IPS-11a (cell line): ENCODE results near the gene IL20.

Experiments
- H3K4me3 ChIP-seq: one replicate; pipeline ENCODE4 v1.5.1; 2013; ENCODE audit warnings: low read depth, low read length, control low read depth

Gene IL20

DNA sequence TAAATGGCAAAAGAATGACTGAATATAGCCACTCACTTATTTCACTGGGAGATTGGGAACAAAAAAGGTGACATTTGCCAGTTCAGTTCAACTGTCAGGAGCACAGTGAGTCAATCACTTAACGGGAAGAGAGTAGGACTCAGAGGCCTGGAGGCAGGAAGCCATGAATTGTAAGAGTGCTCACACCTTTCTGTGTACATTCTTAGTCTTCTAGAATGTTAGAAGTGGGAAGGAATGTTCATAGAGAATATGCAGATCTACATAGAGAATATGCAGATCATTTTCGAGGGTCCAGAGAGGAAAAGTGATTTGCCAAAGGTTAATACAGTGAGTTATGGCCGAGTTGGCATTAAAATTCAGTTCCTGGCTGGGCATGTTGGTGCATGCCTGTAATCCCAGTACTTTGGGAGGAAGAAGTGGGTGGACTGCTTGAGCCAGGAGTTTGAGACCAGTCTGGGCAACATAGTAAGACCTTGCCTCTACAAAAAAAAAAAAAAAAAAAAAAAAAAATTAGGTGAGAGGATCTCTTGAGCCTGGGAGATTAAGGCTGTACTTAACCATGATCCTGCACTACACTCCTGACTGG is 8.3 kb downstream of the IL20 start:
- no peak overlapping the region for H3K4me3 ChIP-seq

DNA sequence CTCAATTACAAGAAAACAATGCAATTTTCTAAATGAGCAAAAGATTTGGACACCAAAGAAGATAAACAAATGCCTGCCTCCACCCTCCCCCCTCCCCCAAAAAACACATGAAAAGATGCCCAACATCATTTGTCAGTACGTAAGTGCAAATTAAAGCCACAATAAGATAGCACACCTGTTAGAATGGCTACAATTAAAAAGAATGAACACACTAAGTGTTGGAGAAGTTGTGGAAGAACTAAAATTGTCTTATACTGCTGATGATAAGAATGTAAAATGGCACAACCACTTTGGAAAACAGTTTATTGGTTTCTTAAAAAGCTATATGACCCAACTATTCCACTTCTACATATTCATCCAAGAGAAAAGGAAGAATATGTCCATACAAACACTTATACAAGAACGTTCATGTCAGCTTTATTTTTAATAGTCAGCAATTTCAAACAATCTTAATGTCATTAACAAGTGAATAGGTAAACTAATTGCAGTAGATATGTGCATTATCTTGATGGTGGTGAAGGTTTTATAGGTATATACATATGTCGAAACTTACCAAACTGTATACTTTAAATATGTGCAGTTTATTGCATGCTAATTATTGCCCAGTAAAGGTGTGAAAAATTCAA is 10.4 kb downstream of the IL20 start:
- no peak overlapping the region for H3K4me3 ChIP-seq

DNA sequence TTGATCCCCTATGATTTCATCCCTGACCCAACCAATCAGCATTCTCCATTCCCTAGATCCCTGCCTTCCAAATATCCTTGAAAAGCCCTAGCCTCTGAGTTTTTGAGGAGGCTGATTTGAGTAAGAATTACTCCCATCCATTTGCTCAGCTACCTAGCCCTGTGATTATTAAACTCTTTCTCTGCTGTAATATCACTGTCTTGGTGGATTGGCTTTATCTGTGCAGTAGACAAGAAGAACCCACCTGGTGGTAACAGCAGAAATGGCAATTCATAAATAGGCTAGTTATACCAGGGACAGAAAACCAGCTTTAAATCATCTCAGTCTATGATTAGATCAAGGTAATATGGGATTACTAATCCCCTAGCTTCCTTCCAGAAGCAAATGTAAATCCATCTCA is 13.0 kb downstream of the IL20 start:
- H3K4me3 ChIP-seq, result no peak overlapping the region

DNA sequence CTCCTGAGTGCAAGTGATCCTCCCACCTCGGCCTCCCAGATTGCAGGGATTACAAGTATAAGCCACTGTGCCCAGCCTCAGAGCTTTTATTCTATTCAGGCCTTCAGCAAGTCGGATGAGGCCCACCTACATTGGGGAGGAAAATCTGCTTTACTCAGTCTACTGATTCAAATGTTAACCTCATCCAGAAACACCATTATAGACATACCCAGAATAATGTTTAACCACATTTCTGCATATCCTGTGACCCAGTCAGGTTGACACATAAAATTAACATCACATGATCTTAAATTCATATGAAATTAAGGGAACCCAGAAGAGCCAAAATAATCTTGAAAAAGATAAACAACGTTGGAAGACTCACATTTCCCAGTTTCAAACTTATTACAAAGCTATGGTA is 14.9 kb downstream of the IL20 start:
- no peak overlapping the region for H3K4me3 ChIP-seq

DNA sequence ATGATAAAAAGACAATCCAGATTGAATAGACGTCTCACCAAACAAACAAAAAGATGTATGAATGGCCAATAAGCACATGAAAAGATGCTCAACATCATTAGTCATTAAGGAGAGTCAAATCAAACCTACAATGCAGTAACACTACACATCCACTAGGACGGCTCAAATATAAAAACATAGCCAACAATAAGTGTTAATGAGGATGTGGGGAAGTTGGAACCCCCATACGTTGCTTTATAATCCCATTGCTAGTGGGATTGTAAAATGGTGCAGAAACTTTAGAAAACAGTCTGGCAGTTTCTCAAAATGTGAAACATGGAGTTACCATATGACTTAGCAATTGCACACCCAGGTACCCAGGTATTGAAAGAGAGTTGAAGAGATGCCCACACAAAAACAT is 17.1 kb downstream of the IL20 start:
- H3K4me3 ChIP-seq, result no peak overlapping the region

DNA sequence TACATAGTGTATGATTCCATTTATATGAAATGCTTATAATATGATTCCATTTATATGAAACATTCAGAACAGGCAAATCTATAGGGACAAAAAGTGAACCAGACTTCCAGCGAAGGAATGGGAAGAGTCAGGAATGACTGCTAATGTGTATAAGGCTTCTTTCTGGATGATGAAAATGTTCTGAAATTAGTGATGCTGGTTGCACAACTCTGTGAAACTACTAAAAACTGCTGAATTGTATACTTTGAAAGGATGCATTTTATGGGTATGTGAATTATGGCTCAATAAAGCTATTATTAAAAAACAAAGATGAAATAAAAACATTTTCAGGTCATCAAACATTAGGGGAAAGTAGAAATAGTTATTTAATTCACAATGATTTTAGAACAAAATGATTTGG is 17.7 kb downstream of the IL20 start:
- H3K4me3 ChIP-seq, result no peak overlapping the region

DNA sequence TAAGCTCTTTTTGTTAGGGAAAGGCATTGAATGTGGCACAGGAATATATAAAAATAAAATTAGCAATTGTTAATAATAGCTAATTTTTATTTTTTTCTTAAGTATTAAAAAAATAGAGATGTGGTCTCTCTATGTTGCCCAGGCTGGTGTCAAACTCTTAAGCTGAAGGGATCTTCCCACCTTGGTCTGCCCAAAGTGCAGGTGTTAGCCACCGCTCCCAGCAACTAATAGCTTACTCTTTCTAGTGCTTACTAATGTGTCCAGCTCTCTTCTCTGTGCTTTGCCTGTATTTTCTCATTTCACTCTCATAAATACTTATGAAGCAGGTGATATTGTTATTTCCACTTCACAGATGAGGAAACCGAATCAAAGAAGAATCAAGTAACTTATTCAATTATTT is 18.5 kb downstream of the IL20 start:
- no peak overlapping the region for H3K4me3 ChIP-seq

DNA sequence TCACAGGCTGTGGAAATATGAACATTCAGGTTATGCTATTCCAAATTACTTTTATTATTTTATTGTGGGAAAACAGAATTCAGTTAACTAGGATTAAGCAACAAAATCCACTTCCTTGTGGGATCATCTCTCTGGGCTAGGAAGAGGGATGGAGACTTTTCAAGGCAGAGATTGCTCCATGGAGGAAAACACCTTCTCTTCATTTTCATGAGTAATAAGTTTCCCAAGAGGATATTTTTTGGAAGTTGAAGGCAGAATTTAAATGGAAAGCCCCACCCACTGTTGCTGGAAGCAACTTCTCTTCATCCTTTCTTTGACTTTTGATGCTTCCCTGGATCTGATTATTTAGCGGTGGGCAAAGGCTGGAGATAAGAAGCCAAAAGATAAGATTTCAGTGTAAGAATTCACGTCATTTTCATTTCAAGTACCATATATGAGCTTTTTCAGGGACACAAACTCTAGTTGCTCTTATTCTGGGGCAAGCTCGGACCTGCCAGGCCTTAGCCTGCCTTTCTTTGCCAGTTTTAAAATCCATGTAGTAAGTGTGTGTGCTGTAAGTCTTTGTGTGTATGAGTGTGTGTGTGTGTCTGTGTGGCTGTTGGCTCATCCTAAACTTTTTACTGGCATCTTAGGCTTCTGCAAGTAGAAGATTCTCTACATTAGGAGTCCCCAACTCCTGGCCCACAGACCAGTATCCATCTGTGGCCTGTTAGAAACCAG is 20.1 kb downstream of the IL20 start:
- H3K4me3 ChIP-seq, result no peak overlapping the region

DNA sequence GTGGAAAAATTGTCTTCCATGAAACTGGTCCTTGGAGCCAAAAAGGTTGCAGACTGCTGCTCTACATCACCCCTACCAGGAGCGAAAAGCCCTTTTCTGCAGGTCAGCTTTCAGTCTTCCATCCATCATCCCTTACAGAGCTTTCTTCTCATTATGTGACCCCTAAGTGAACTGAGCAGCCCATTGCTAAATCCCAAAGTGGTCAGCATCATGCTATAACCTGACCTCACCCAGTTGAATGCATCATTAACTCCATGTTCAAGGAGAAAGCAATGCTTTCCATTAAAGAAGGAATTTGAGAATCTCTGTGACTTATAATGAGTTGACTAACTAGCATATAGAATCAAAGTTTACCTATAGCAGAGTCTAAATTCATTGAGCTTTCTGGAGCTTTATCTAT is 21.4 kb downstream of the IL20 start:
- H3K4me3 ChIP-seq, result no peak overlapping the region

DNA sequence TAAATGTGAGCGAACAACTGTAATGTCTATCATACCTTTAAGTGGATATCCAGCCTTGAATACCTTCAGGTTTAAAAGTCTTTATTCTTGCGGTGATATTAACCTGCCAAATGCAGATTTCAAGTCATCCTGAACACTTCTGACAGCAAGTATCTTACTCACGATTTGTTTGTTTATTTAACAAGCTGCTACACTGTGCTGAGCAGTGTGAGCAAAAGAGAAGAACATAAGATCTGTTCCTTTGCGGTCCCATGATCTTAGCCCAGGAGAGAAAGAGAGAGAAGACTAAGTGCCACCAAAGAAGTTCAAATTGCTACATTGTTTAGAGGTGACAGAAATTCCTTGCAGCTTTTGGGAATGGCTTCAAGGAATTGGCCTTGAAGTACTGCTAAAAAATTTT is 22.3 kb downstream of the IL20 start:
- H3K4me3 ChIP-seq, result no peak overlapping the region

DNA sequence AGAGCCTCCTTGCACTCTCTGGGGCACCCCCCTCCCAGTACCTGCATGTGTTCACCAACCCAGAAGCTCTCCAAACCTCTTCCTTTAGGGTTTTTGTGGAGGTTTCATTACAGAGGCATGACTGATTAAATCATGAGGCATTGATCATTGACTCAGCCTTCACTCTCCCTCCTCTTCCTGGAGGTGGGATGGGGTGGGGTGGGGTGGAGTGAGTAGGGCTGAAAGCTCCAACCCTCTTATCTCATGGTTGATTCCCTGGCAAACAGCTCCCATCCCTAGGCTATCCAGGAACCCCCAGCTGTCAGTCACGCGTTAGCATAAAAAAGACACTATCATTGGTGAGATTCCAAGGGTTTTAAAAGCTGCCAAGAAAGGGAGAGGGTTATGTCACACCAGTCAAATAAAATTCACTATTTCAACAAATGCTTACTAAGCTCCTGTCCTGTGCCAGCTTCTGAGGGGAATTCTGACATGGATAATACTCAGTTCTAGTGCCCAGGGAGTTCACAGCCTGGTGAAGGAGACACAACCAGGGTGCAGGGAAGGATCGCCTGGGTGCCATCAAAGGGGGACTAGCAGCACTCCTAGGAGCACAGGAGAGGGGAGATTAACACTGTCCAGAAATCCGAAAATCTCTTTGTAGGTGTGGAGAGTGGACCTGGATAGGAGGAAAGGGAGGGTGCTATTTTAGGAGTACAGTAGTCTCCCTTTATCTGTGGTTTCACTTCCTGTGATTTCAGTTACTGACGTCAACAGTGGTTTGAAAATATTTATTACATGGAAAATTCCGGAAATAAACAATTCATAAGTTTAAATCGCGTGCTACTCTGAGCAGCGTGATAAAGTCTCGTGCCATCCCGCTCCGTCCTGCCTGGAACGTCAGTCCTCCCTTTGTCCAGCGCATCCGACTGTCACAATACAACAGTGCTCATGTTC is 25.0 kb downstream of the IL20 start:
- H3K4me3 ChIP-seq, result no peak overlapping the region

DNA sequence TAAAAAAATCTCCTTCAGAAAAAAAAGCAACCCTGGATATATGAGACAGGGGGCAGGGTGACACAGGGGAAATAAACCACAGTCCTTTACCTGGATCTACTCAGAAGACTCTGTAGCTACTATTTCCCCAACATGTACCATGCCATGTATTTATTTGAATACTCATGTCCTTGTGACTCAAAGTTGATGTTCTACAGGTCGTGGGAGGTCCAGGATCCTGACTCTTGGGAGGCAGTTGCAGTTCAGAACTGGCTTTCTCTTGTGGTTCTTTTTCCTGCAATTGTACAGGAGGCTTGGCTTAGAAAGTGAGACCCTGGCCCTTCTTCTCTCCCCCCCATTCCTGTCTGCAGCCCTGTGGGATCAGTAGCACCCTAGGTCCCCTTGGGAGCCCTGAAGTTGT is 26.0 kb downstream of the IL20 start:
- no peak overlapping the region for H3K4me3 ChIP-seq

DNA sequence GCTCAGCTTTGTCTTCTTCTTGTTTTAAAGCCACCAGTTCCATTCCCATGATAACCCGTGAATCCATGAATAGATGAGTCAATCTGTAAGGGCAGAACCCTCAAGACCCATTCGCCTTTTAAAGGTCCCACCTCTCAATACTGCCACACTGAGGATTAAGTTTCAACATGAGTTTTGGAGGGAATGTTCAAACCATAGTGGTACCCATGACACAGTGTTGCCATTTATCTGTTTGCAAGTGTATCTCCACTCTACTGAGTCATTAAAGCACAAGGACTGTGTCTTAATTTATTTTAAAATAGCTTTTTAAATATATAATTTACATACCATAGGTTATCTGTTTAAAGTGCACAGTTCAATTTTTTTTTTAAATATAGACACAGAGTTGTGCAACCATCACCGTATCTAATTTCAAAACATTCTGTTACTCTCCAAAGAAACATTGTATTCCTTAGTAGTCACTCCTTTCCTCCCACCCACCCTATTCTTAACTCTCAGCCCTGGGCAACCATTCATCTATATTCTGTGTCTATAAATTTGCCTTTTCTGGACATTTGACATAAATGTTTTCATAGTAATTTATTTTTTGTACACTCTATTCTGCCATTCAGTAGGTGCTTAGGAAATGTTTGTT is 27.0 kb downstream of the IL20 start:
- no peak overlapping the region for H3K4me3 ChIP-seq

DNA sequence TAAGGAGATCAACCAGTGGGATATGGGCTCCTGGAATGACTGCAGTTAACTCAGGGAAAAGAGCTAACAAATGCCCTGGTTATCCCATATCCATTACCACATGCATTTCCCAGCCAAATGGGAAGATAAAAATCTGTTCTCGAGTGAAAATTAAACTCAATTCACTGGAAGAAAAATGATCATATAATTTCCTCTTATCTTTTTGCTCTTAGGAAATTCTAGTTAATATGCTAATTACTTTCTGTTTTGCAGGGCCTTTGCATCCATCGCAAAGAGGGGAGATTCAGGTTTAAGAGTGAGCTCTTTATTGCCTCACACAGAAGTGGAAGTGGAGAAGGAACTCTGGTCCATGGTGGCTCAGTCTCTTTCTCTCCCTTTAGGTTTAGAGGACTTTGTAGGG is 28.0 kb downstream of the IL20 start:
- H3K4me3 ChIP-seq, result no peak overlapping the region

DNA sequence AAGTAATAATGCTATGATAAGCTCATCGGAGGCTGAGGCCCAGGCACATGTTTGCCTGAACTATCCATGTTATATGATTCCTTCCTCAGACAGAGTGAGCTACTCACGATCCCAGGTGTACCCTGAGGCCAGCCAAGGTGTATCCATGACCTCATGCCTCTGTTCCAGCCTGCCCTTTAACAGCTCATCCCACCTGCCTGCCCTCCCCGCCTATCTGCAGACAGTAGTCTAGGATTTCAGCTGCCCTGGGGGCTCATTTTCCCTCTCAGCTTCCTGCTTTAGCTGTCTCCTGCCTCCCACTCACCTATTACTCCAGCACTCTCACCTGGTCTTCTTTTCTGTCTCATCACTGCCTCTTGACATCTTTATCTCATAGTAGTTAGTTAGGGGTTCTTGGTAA is 29.9 kb downstream of the IL20 start:
- H3K4me3 ChIP-seq, result no peak overlapping the region

DNA sequence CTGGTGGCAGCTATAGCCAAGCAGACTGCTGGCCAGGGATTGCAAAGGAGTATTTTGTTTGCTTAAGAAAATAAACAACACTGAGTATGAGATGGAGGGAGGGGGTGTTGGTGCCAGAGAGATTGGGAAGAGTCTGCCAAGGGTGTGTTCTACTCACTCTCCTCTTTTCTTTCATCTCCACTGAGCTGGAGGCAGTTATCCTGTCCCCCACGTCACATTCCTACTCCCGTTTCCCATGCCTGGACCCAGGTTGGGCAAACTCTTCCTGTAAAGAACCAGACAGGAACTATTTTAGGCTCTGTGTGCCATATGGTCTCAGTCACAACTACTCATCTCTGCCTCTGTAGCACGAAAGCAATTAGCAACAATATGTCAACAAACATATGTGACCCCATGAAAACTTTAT is 30.4 kb downstream of the IL20 start:
- H3K4me3 ChIP-seq, result no peak overlapping the region

DNA sequence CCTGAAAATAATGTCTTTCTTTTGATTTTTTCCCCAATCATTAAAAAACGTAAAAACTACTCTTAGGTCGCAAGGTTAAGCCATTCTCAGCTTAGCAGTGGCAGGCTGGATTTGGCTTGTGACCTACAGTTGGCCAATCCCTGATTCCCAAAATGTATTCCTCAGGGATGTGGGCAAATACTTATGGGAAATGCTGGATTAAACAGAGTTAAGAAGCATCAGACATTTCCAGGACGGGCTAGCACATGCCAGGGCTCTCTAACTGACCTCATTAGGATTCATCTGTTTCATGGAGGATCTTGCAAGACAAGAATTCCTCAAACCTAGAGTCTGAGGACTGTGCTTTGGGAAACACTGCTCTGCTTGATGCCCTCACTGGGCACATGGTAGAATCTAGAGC is 30.8 kb downstream of the IL20 start:
- H3K4me3 ChIP-seq, result no peak overlapping the region

DNA sequence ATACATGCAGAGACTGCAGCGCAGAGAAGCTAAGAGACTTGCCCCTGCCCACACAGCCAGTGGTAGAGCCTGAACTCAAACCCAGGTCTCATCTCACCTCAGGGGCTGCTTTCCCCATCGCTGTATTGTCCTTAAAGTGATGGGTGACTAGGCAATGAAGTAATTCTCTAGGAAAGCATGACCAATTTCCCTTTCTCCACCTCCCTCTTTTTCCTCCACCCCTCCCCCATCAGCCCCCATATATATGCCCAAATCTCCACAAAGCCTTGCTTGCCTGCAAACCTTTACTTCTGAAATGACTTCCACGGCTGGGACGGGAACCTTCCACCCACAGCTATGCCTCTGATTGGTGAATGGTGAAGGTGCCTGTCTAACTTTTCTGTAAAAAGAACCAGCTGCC is 31.8 kb downstream of the IL20 start, which contains the start of gene IL24:
Gene IL24 (plus strand): TSS at position 269 of the 400 bp plus-strand sequence. CDS start 390 bp downstream, outside the sequence.
- H3K4me3 ChIP-seq, result no peak within 1 kb of the TSS

DNA sequence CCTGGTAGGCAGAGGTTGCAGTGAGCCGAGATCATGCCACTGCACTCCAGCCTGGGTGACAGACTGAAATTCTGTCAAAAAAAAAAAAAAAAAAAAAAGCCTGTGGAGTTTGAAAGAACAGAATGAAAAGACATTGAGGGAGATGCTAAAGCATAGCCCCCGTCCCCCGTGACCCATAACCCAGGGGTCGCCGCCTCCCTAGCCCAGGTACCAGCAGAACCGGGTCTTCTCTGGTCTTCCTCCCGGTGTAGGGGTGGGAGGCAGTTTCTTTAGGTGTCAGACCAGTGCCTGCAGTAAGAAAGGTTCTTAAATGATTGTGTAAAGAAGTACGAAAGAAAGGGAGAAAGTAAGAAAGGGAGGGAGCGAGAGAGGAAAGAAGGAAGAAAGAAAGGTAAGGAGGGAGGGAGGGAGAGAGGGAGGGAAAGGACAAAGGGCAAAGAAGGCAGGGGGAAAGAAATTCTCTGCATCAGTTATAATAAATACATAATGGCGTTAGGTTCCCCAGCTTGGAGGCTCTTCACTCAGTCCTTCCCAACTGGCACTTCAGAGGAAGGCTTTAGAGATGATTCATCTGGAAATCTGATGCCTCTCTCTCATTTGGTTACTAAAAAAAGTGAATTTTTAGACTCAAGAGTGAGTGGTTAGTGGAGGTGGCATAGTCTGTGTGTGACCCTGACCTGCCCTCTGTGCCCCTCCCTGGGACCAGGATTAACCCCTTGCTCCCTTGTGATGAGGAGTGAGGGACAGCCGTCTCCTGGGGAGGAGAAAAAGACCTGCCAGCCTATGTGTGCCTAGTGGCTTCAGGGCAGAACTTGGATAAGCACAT is 32.9 kb downstream of the IL20 start:
- H3K4me3 ChIP-seq, result no peak overlapping the region

DNA sequence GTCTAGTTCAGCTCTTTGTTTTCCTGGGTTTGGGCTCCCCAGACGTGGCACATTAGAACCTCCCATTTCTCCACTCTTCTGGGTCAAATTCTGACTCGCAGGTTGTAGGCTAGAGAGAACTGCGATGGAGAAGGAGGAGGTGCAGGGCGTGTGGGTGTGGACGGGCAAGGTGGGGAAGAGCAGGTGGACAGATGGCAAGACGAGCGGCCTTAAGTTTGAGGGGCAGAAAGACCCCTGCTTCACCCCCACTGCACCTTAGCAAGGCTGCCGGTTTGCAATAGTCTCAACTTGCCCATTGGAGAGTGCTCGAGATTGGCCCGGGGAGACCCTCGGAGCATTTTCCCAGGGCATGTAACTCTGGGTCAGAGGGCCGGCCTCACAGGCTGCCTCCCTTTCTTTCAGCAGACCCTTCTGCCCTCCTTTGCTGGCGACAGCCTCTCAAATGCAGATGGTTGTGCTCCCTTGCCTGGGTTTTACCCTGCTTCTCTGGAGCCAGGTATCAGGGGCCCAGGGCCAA is 33.5 kb downstream of the IL20 start:
- H3K4me3 ChIP-seq, result no peak overlapping the region
